Measurements from ENCODE around the gene ACTL7A.

- no peak for TF ChIP-seq CSDC2 (CRISPR knock-in tag; IDR thresholded peaks at IDR 0.05)
- TF ChIP-seq RARB (CRISPR knock-in tag; IDR thresholded peaks at IDR 0.05), result no peak
- TF ChIP-seq SNAI2 (CRISPR knock-in tag; IDR thresholded peaks at IDR 0.05), result no peak
- TF ChIP-seq, protein P1, sequence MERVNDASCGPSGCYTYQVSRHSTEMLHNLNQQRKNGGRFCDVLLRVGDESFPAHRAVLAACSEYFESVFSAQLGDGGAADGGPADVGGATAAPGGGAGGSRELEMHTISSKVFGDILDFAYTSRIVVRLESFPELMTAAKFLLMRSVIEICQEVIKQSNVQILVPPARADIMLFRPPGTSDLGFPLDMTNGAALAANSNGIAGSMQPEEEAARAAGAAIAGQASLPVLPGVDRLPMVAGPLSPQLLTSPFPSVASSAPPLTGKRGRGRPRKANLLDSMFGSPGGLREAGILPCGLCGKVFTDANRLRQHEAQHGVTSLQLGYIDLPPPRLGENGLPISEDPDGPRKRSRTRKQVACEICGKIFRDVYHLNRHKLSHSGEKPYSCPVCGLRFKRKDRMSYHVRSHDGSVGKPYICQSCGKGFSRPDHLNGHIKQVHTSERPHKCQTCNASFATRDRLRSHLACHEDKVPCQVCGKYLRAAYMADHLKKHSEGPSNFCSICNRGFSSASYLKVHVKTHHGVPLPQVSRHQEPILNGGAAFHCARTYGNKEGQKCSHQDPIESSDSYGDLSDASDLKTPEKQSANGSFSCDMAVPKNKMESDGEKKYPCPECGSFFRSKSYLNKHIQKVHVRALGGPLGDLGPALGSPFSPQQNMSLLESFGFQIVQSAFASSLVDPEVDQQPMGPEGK (CRISPR knock-in tag; IDR thresholded peaks at IDR 0.05; ENCODE audit: borderline replicate concordance), result no peak
- TF ChIP-seq ESRRG (CRISPR knock-in tag; IDR thresholded peaks at IDR 0.05), result no peak
- TF ChIP-seq, protein P2, sequence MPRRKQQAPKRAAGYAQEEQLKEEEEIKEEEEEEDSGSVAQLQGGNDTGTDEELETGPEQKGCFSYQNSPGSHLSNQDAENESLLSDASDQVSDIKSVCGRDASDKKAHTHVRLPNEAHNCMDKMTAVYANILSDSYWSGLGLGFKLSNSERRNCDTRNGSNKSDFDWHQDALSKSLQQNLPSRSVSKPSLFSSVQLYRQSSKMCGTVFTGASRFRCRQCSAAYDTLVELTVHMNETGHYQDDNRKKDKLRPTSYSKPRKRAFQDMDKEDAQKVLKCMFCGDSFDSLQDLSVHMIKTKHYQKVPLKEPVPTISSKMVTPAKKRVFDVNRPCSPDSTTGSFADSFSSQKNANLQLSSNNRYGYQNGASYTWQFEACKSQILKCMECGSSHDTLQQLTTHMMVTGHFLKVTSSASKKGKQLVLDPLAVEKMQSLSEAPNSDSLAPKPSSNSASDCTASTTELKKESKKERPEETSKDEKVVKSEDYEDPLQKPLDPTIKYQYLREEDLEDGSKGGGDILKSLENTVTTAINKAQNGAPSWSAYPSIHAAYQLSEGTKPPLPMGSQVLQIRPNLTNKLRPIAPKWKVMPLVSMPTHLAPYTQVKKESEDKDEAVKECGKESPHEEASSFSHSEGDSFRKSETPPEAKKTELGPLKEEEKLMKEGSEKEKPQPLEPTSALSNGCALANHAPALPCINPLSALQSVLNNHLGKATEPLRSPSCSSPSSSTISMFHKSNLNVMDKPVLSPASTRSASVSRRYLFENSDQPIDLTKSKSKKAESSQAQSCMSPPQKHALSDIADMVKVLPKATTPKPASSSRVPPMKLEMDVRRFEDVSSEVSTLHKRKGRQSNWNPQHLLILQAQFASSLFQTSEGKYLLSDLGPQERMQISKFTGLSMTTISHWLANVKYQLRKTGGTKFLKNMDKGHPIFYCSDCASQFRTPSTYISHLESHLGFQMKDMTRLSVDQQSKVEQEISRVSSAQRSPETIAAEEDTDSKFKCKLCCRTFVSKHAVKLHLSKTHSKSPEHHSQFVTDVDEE (CRISPR knock-in tag; IDR thresholded peaks at IDR 0.05), result no peak
- no peak for TF ChIP-seq ZNF565 (CRISPR knock-in tag; conservative IDR thresholded peaks at IDR 0.05; ENCODE audit: low read depth)
- TF ChIP-seq ZNF8 (CRISPR knock-in tag; IDR thresholded peaks at IDR 0.05), result no peak
- TF ChIP-seq ZFP3 (CRISPR knock-in tag; IDR thresholded peaks at IDR 0.05), result no peak
- no peak for TF ChIP-seq PPARA (CRISPR knock-in tag; IDR thresholded peaks at IDR 0.05; ENCODE audit: borderline replicate concordance)
- no peak for TF ChIP-seq OSR1 (CRISPR knock-in tag; IDR thresholded peaks at IDR 0.05)
- no peak for TF ChIP-seq ZNF70 (CRISPR knock-in tag; IDR thresholded peaks at IDR 0.05)
Measured at GRCh38 chr9:108904161-108904560, 42.1 kb downstream of the ACTL7A start.

Data from SK-N-SH treated with all-trans-retinoic acid at 6 μM for 48 hours (cell line).